ENCODE measurements around the gene ASPSCR1.
"Not testable (repeated sequence)": the region's sequence is repeated elsewhere in the genome, so short reads cannot be mapped to it uniquely, and the experiment has no call there.

ASPSCR1 gene

GRCh38 chr17:82024859-82025258 lies 47.4 kb downstream of the ASPSCR1 start:
- DNase-seq (ENCODE audit: low read depth): no peak

- DNase-seq (ENCODE audit: low read depth): no peak
Observed at GRCh38 chr17:82025401-82026107, 48.1 kb downstream of the ASPSCR1 start.

- no peak for DNase-seq (ENCODE audit: low read depth)
Observed at GRCh38 chr17:82028246-82028645, 50.8 kb downstream of the ASPSCR1 start.

GRCh38 chr17:82028966-82029365 lies 51.5 kb downstream of the ASPSCR1 start:
- no peak for DNase-seq (ENCODE audit: low read depth)

- no peak for DNase-seq (ENCODE audit: low read depth)
Observed at GRCh38 chr17:82029391-82029790, 52.0 kb downstream of the ASPSCR1 start.

- DNase-seq (ENCODE audit: low read depth): no peak
Observed at GRCh38 chr17:82029990-82030469, 52.6 kb downstream of the ASPSCR1 start.

GRCh38 chr17:82030470-82031302 lies 53.3 kb downstream of the ASPSCR1 start:
- peak; percentile 89 for DNase-seq (ENCODE audit: low read depth)

- peak; percentile 45 for DNase-seq (ENCODE audit: low read depth)
Observed at GRCh38 chr17:82031303-82031884, 54.0 kb downstream of the ASPSCR1 start, which contains the start of gene RAC3. TSS of gene RAC3 (plus strand) at chr17:82031678. CDS start at chr17:82031762, 84 bp downstream.

- no peak for DNase-seq (ENCODE audit: low read depth)
Observed at GRCh38 chr17:82031885-82032627, 54.6 kb downstream of the ASPSCR1 start.

GRCh38 chr17:82033359-82034085 lies 56.1 kb downstream of the ASPSCR1 start:
- DNase-seq (ENCODE audit: low read depth): no peak

GRCh38 chr17:82034371-82035011 lies 57.1 kb downstream of the ASPSCR1 start:
- no peak for DNase-seq (ENCODE audit: low read depth)

- no peak for DNase-seq (ENCODE audit: low read depth)
Observed at GRCh38 chr17:82035488-82035887, 58.1 kb downstream of the ASPSCR1 start.

GRCh38 chr17:82035956-82036633 lies 58.7 kb downstream of the ASPSCR1 start:
- no peak for DNase-seq (ENCODE audit: low read depth)

- no peak for DNase-seq (ENCODE audit: low read depth)
Observed at GRCh38 chr17:82036634-82037091, 59.2 kb downstream of the ASPSCR1 start.

GRCh38 chr17:82037092-82037888 lies 59.9 kb downstream of the ASPSCR1 start, which contains the start of gene DCXR:
TSS of gene DCXR (minus strand) at chr17:82037697. CDS start at chr17:82037682, 15 bp downstream.
- peak; percentile 98 for DNase-seq (ENCODE audit: low read depth)

GRCh38 chr17:82037889-82038195 lies 60.4 kb downstream of the ASPSCR1 start:
- DNase-seq (ENCODE audit: low read depth): no peak

- DNase-seq (ENCODE audit: low read depth): not testable (repeated sequence)
Observed at GRCh38 chr17:82038796-82039409, 61.5 kb downstream of the ASPSCR1 start.

- no peak for DNase-seq (ENCODE audit: low read depth)
Observed at GRCh38 chr17:82039695-82040299, 62.4 kb downstream of the ASPSCR1 start.

All from iris pigment epithelial cell (primary cell).